Gastroesophageal sphincter (tissue), 3 donors: Measurements from ENCODE around the gene CLSTN2.

Experiments used
- EP300 ChIP-seq: sonication (generic); formaldehyde crosslinking; IDR thresholded peaks from one replicate; pipeline ENCODE4 v1.6.1; 2017; ENCODE audit warnings: antibody characterized with exemption, mild to moderate bottlenecking
- POLR2A ChIP-seq, 2 donors: fragments of 450-650 bp; IDR thresholded peaks; one replicate each; pipeline ENCODE4 v1.6.1; 2017; ENCODE audit warnings: antibody characterized with exemption in 2 of 2, mild to moderate bottlenecking in 2 of 2, moderate library complexity in 1 of 2
- POLR2AphosphoS5 ChIP-seq: sonication (generic); formaldehyde crosslinking; IDR thresholded peaks from one replicate; pipeline ENCODE4 v1.6.1; 2017; ENCODE audit warnings: antibody characterized with exemption
- TF ChIP-seq, protein P1 (sequence below), 4 experiments: fragments of 200-600 bp in 2 of 4; fragments of 450-650 bp in 2 of 4; sonication (generic) in 1 of 4; IDR thresholded peaks; one replicate each; pipeline ENCODE4 v1.5.1; 2017 to 2019; ENCODE audit warnings: antibody characterized with exemption in 4 of 4, mild to moderate bottlenecking in 2 of 4, moderate library complexity in 2 of 4

DNA sequence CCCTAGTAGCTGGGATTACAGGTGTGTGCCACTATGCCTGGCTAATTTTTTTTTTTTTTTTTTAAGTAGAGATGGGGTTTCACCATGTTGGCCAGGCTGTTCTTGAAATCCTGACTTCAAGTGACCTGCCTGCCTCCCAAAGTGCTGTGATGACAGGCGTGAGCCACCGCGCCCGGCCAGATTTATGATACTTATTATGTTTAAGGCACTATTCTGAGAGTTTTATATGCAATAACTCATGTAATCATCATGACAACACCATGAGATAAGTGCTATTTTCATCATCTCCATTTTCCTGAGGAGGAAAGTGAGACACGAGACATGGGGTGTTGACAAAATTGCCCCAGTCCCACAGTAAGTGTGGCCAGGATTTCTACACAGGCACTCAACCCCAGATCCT lies 376.4 kb downstream of the CLSTN2 start:
- TF ChIP-seq POLR2A (IDR thresholded peaks at IDR 0.05) (no peak), EP300 (no peak), POLR2AphosphoS5 (no peak)
- TF ChIP-seq, protein P1, sequence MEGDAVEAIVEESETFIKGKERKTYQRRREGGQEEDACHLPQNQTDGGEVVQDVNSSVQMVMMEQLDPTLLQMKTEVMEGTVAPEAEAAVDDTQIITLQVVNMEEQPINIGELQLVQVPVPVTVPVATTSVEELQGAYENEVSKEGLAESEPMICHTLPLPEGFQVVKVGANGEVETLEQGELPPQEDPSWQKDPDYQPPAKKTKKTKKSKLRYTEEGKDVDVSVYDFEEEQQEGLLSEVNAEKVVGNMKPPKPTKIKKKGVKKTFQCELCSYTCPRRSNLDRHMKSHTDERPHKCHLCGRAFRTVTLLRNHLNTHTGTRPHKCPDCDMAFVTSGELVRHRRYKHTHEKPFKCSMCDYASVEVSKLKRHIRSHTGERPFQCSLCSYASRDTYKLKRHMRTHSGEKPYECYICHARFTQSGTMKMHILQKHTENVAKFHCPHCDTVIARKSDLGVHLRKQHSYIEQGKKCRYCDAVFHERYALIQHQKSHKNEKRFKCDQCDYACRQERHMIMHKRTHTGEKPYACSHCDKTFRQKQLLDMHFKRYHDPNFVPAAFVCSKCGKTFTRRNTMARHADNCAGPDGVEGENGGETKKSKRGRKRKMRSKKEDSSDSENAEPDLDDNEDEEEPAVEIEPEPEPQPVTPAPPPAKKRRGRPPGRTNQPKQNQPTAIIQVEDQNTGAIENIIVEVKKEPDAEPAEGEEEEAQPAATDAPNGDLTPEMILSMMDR (IDR thresholded peaks at IDR 0.05) = no peak
